ENCODE measurements around the gene KIAA1958. TPM values are rescaled to one million over a fixed set of nuclear protein-coding genes. Genes with fewer than 3 reads are reported as not detected.

The KIAA1958 gene
- total RNA-seq, 4 donors from 2014 or later: 2.7 to 5.7 (median 5.2) TPM

DNA sequence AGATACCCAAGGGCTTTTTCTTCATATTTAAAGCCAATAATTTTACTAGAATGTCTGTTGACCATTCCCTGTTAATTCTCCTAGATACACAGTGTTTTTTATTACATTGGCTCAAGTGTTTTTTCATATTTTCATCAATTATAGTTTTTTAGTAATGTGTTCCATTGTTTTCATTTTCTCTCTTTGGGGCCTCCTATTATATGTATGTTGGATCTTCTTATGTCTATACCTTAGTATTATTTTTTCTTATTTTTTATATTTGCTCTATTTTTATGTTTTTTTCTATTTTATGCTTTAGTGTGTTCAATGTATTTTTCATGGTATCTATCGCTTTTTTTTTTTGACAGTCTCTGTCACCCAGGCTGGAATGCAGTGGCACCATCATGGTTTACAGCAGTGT lies 7.5 kb downstream of the KIAA1958 start:
- WGBS, 2 donors: 100% methylated on average over 1 of the region's 1 CpG
- intact Hi-C loops (cut with DNase I): no loop called here
- Histone ChIP-seq H3K36me3 (peaks cover 0 to 16% (median 0%) of the 10 kb centered on the region in 3 donors), H3K27me3 (no peaks in the 10 kb centered on the region), H3K9me3 (peaks cover 0 to 20% (median 0%) of the 10 kb centered on the region in 3 donors), H3K4me3 (no peak overlapping the region), H3K4me1 (no peaks in the 10 kb centered on the region), H3K27ac (no peak overlapping the region)
- TF ChIP-seq POLR2A (IDR thresholded peaks at IDR 0.05): no peak
- TF ChIP-seq, protein P1, sequence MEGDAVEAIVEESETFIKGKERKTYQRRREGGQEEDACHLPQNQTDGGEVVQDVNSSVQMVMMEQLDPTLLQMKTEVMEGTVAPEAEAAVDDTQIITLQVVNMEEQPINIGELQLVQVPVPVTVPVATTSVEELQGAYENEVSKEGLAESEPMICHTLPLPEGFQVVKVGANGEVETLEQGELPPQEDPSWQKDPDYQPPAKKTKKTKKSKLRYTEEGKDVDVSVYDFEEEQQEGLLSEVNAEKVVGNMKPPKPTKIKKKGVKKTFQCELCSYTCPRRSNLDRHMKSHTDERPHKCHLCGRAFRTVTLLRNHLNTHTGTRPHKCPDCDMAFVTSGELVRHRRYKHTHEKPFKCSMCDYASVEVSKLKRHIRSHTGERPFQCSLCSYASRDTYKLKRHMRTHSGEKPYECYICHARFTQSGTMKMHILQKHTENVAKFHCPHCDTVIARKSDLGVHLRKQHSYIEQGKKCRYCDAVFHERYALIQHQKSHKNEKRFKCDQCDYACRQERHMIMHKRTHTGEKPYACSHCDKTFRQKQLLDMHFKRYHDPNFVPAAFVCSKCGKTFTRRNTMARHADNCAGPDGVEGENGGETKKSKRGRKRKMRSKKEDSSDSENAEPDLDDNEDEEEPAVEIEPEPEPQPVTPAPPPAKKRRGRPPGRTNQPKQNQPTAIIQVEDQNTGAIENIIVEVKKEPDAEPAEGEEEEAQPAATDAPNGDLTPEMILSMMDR (IDR thresholded peaks at IDR 0.05): no peak
- no peak for DNase-seq

DNA sequence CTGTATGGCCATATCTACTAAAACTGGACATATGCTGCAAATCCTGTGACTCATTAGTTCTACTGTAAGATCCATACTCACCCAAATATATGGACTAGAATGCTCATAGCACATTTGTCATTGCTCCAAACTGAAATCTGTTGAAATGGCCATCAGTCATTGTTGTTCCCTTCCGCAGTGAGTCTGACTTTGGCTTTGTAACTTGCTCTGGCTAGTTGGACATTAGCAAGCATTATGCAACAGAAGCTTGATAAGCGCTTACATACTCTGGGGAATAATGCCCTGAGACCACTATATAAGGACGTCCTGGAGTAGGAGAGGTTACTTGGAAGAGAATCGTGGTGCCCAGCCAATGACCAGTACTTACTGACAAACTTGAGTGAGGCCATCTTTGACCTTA lies 9.0 kb downstream of the KIAA1958 start:
- H3K4me1 ChIP-seq: no peaks in the 10 kb centered on the region
- peaks cover 0 to 20% (median 0%) of the 10 kb centered on the region in 3 donors for H3K9me3 ChIP-seq
- WGBS, 2 donors: 78 to 90% methylated on average over 4 of the region's 4 CpGs
- no peak for DNase-seq
- no peaks in the 10 kb centered on the region for H3K27me3 ChIP-seq
- TF ChIP-seq, protein P1 (IDR thresholded peaks at IDR 0.05): no peak
- no peak for TF ChIP-seq POLR2A (IDR thresholded peaks at IDR 0.05)
- H3K27ac ChIP-seq: no peak overlapping the region
- no peak overlapping the region for H3K4me3 ChIP-seq
- intact Hi-C loops (cut with DNase I): no loop called here
- peaks cover 0 to 16% (median 0%) of the 10 kb centered on the region in 3 donors for H3K36me3 ChIP-seq

DNA sequence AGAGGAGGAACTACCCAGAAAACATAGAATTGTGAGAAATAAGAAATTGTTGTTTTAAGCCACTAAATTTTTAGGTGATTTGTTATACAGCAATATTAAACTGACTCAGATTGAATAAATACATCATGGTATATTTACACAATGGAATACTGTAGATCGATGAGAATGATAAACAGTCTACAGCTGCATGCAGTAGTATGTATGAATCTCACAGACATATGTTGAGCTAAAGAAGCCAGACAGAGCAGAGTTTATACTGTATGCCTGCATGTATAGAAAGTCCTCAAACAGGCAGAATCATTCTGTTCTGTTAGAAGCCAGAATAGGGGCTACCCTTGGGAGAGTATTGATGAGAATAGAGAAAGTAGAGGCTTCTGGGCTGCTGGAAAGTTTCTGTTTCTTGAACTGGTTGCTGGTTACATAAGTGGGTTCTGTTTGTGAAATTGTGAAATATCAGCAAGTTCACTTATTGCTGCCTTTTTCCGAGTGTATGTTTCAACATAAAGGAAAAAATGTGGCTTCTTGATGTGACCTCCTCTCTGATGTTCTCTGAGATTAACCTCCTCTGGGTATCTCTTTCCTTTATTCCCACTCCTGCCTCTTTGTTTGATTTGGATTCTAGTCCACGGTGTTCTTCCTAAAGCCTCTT lies 9.6 kb downstream of the KIAA1958 start:
- Histone ChIP-seq H3K9me3 (peaks cover 0 to 20% (median 0%) of the 10 kb centered on the region in 3 donors), H3K27ac (no peak overlapping the region), H3K36me3 (peaks cover 0 to 16% (median 0%) of the 10 kb centered on the region in 3 donors), H3K4me3 (no peak overlapping the region), H3K27me3 (no peaks in the 10 kb centered on the region), H3K4me1 (no peaks in the 10 kb centered on the region)
- no peak for DNase-seq
- intact Hi-C loops (cut with DNase I): no loop called here
- TF ChIP-seq POLR2A (IDR thresholded peaks at IDR 0.05): no peak
- TF ChIP-seq, protein P1 (IDR thresholded peaks at IDR 0.05): no peak
- WGBS, 2 donors: 77 to 83% methylated on average over 3 of the region's 3 CpGs

DNA sequence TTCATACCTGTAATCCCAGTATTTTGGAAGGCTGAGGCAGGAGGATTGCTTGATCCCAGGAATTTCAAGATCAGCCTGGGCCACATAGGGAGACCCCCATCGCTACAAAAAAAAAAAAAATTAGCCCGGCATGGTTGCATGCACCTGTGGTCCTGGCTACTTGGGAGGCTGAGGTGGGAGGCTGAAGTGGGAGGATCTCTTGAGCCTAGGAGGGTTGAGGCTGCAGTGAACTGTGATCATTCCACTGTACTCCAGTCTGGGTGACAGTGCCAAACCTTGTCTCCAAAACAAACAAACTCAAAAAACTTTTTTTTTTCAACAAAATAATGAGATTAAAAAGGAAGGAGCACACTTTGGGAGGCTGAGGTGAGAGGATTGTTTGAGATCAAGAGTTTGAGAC lies 14.2 kb downstream of the KIAA1958 start:
- Histone ChIP-seq H3K4me1 (peaks cover 0 to 14% (median 0%) of the 10 kb centered on the region in 3 donors), H3K4me3 (no peak overlapping the region), H3K36me3 (no peaks in the 10 kb centered on the region), H3K27me3 (no peaks in the 10 kb centered on the region), H3K27ac (no peak overlapping the region), H3K9me3 (no peaks in the 10 kb centered on the region)
- DNase-seq: no peak
- intact Hi-C loops (cut with DNase I): no loop called here
- TF ChIP-seq POLR2A (IDR thresholded peaks at IDR 0.05): no peak
- TF ChIP-seq, protein P1 (IDR thresholded peaks at IDR 0.05): no peak
- 96 to 100% methylated on average over 2 of the region's 2 CpGs for WGBS, 2 donors

DNA sequence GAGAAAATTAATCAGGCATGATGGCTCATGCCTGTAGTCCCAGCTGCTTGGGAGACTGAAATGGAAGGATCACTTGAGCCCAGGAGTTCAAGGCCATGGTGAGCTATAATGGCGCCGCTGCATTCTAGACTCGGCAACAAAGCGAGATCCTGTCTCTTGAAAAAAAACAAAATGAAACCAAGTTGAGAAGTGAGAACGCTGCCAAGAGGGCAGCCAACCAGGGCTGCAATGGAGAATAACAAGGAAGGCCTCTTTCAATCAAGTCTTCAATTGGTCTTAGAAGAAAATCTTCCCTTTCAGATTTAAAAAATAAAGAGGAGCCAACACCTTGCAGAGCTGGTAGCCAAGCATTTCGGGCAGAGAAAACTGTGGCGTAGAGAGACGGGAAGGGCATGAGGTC lies 14.7 kb downstream of the KIAA1958 start:
- H3K27me3 ChIP-seq: no peaks in the 10 kb centered on the region
- H3K27ac ChIP-seq: no peak overlapping the region
- TF ChIP-seq, protein P1 (IDR thresholded peaks at IDR 0.05): no peak
- no peak for TF ChIP-seq POLR2A (IDR thresholded peaks at IDR 0.05)
- H3K4me1 ChIP-seq: peaks cover 0 to 14% (median 0%) of the 10 kb centered on the region in 3 donors
- H3K4me3 ChIP-seq: no peak overlapping the region
- DNase-seq: no peak
- H3K36me3 ChIP-seq: no peaks in the 10 kb centered on the region
- no peaks in the 10 kb centered on the region for H3K9me3 ChIP-seq
- WGBS, 2 donors: 85 to 91% methylated on average over 8 of the region's 8 CpGs
- intact Hi-C loops (cut with DNase I): no loop called here

Measured in esophagus squamous epithelium (tissue), 5 donors.